Fibroblast of lung (primary cell): ENCODE data around the gene SCG3. TPM values are rescaled to one million over a fixed set of nuclear protein-coding genes. Genes with fewer than 3 reads are reported as not detected.

Experiments
- DNase-seq, 2 donors: peaks; one replicate each; pipeline versions ENCODE4 v3.0.0 to v3.0.0-alpha.2; 2010; ENCODE audit warnings: low read depth in 2 of 2
- H2AFZ ChIP-seq: 2 replicates; pipeline ENCODE4 v1.5.1; 2012; ENCODE audit warnings: low read length, control low read depth, inconsistent platforms
- H3K27ac ChIP-seq: 2 replicates; pipeline ENCODE4 v1.5.1; 2011; ENCODE audit warnings: low read length, control low read depth; ENCODE audit not compliant: insufficient read depth
- H3K27me3 ChIP-seq: 2 replicates; pipeline ENCODE4 v1.5.1; 2011; ENCODE audit warnings: mild to moderate bottlenecking, low read length; ENCODE audit not compliant: control insufficient read depth, insufficient read depth
- H3K36me3 ChIP-seq: 2 replicates; pipeline ENCODE4 v1.5.1; 2011; ENCODE audit warnings: low read length; ENCODE audit not compliant: control insufficient read depth, insufficient read depth
- H3K4me1 ChIP-seq: 2 replicates; pipeline ENCODE4 v1.5.1; 2011; ENCODE audit warnings: low read length; ENCODE audit not compliant: control insufficient read depth, insufficient read depth; ENCODE audit errors: extremely low read depth
- H3K4me2 ChIP-seq: 2 replicates; pipeline ENCODE4 v1.5.1; 2011; ENCODE audit warnings: low read length, control low read depth; ENCODE audit not compliant: insufficient read depth; ENCODE audit errors: extremely low read depth
- H3K4me3 ChIP-seq, 4 experiments: fragments of 200-600 bp in 1 of 4; sonication (generic) in 1 of 4; replicated peaks in 1 of 4; 2 replicates each; pipeline ENCODE4 v1.5.1; 2011 to 2016; ENCODE audit warnings: low read length in 4 of 4, low read depth in 3 of 4, mild to moderate bottlenecking in 3 of 4, control low read depth in 2 of 4, inconsistent platforms in 1 of 4, mixed read lengths in 1 of 4; ENCODE audit not compliant: insufficient read depth in 1 of 4; ENCODE audit errors: control extremely low read depth in 1 of 4
- H3K79me2 ChIP-seq: 2 replicates; pipeline ENCODE4 v1.5.1; 2012; ENCODE audit warnings: mild to moderate bottlenecking, low read length, inconsistent platforms; ENCODE audit not compliant: control insufficient read depth, insufficient read depth
- H3K9ac ChIP-seq: 2 replicates; pipeline ENCODE4 v1.5.1; 2011; ENCODE audit warnings: mild to moderate bottlenecking, low read length, control low read depth; ENCODE audit not compliant: insufficient read depth
- H3K9me3 ChIP-seq: 2 replicates; pipeline ENCODE4 v1.5.1; 2012; ENCODE audit warnings: low read depth, low read length; ENCODE audit not compliant: control insufficient read depth, insufficient read depth
- H4K20me1 ChIP-seq: 2 replicates; pipeline ENCODE4 v1.5.1; 2011; ENCODE audit warnings: low read length; ENCODE audit not compliant: control insufficient read depth, insufficient read depth; ENCODE audit errors: extremely low read depth
- EZH2 ChIP-seq: IDR thresholded peaks from 2 replicates; pipeline ENCODE4 v1.5.1; 2012; ENCODE audit warnings: low read length, control low read depth, mild to moderate bottlenecking; ENCODE audit errors: missing control alignments
- polyA plus RNA-seq, 2 donors: library from polyadenylated mRNA; depleted of rRNA in 1 of 2; stranded (reverse) in 1 of 2; unstranded in 1 of 2; fragments of >200 nt; gene quantifications; 2 replicates each; pipeline ENCODE4 v1.2.1, GENCODE V29; 2011 to 2012; ENCODE audit warnings: missing spikeins in 1 of 2
- total RNA-seq: library from RNA; depleted of rRNA; stranded (reverse); fragments of >200 nt; gene quantifications from 2 replicates; pipeline ENCODE4 v1.2.1, GENCODE V29; 2014
- TF ChIP-seq, protein P1 (sequence below), 2 donors: IDR thresholded peaks in 1 of 2; conservative IDR thresholded peaks in 1 of 2; 1 replicate in 1 of 2; 2 replicates in 1 of 2; pipeline ENCODE4 v1.5.1; 2011 to 2012; ENCODE audit warnings: low read length in 2 of 2, control low read depth in 1 of 2, inconsistent platforms in 1 of 2, low read depth in 1 of 2, mild to moderate bottlenecking in 1 of 2

The SCG3 gene
- total and polyA plus RNA-seq, 2 donors (not counting 1 experiment from before 2014, with no cell fraction given), result not detected

DNA sequence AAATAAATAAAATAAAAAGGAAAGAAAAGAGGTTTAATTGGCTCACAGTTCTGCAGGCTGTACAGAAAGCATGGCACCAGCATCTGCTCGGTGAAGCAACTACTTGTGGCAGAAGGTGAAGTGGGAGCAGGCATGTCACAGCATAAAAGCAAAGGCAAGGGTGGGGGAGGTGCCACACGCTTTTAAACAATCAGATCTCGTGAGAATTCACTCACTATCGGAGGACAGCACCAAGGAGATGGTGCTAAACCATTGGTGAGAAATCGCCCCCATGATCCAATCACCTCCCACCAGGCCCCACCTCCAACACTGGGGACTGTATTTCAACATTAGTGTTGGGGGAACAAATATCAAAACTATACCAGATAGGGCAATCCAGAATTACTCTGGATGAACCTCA, 15.3 kb downstream of the SCG3 start:
- H3K4me2 ChIP-seq, result no peak overlapping the region
- H2AFZ ChIP-seq, result no peak overlapping the region
- H3K36me3 ChIP-seq, result no peaks in the 10 kb centered on the region
- no peak overlapping the region for H3K9ac ChIP-seq
- no peaks in the 10 kb centered on the region for H3K4me1 ChIP-seq
- DNase-seq, result no peak
- H4K20me1 ChIP-seq, result no peaks in the 10 kb centered on the region
- no peaks in the 10 kb centered on the region for H3K79me2 ChIP-seq
- TF ChIP-seq EZH2, result no peak
- TF ChIP-seq, protein P1, sequence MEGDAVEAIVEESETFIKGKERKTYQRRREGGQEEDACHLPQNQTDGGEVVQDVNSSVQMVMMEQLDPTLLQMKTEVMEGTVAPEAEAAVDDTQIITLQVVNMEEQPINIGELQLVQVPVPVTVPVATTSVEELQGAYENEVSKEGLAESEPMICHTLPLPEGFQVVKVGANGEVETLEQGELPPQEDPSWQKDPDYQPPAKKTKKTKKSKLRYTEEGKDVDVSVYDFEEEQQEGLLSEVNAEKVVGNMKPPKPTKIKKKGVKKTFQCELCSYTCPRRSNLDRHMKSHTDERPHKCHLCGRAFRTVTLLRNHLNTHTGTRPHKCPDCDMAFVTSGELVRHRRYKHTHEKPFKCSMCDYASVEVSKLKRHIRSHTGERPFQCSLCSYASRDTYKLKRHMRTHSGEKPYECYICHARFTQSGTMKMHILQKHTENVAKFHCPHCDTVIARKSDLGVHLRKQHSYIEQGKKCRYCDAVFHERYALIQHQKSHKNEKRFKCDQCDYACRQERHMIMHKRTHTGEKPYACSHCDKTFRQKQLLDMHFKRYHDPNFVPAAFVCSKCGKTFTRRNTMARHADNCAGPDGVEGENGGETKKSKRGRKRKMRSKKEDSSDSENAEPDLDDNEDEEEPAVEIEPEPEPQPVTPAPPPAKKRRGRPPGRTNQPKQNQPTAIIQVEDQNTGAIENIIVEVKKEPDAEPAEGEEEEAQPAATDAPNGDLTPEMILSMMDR (conservative IDR thresholded peaks at IDR 0.05 in 1 of 2, IDR thresholded peaks at IDR 0.05 in 1 of 2; ENCODE audit: low read depth in 1 of 2, low read length in 2 of 2), result no peak
- no peaks in the 10 kb centered on the region for H3K9me3 ChIP-seq
- H3K27ac ChIP-seq, result no peak overlapping the region
- H3K27me3 ChIP-seq, result no peaks in the 10 kb centered on the region
- H3K4me3 ChIP-seq, result no peak overlapping the region

DNA sequence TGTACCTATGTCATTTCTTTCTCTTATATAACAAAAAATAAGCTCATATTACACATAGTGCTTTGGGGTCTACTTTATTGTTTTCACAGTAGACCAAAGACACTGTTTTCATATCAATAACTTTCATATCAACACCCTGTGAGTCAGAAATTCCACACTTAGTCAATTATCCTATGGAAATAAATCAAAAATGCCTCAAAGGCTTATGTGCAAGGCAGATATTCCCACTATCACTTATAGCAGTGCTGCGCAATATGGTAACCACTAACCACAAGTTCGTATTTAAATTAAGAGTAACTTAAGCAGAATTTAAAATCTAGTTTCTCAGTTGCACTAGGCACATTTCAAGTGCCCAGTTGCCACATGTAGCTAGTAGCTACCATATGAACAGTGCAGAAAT, 15.9 kb downstream of the SCG3 start:
- H3K4me2 ChIP-seq, result no peak overlapping the region
- H4K20me1 ChIP-seq, result no peaks in the 10 kb centered on the region
- no peak overlapping the region for H3K4me3 ChIP-seq
- no peak overlapping the region for H3K9ac ChIP-seq
- no peaks in the 10 kb centered on the region for H3K4me1 ChIP-seq
- no peak overlapping the region for H2AFZ ChIP-seq
- H3K9me3 ChIP-seq, result no peaks in the 10 kb centered on the region
- no peaks in the 10 kb centered on the region for H3K36me3 ChIP-seq
- no peak for TF ChIP-seq EZH2
- TF ChIP-seq, protein P1 (conservative IDR thresholded peaks at IDR 0.05 in 1 of 2, IDR thresholded peaks at IDR 0.05 in 1 of 2; ENCODE audit: low read depth in 1 of 2, low read length in 2 of 2), result no peak
- H3K79me2 ChIP-seq, result no peaks in the 10 kb centered on the region
- no peak overlapping the region for H3K27ac ChIP-seq
- H3K27me3 ChIP-seq, result no peaks in the 10 kb centered on the region
- DNase-seq, result no peak

GRCh38 chr15:51699373-51699772, 18.1 kb downstream of the SCG3 start:
- TF ChIP-seq EZH2, result no peak
- TF ChIP-seq, protein P1 (conservative IDR thresholded peaks at IDR 0.05 in 1 of 2, IDR thresholded peaks at IDR 0.05 in 1 of 2; ENCODE audit: low read depth in 1 of 2, low read length in 2 of 2), result no peak
- no peak overlapping the region for H3K9ac ChIP-seq
- no peaks in the 10 kb centered on the region for H3K4me1 ChIP-seq
- H3K36me3 ChIP-seq, result no peaks in the 10 kb centered on the region
- H3K27me3 ChIP-seq, result no peaks in the 10 kb centered on the region
- DNase-seq, result no peak
- H3K79me2 ChIP-seq, result no peaks in the 10 kb centered on the region
- no peak overlapping the region for H3K27ac ChIP-seq
- no peaks in the 10 kb centered on the region for H3K9me3 ChIP-seq
- no peak overlapping the region for H2AFZ ChIP-seq
- no peak overlapping the region for H3K4me2 ChIP-seq
- no peak overlapping the region for H3K4me3 ChIP-seq
- no peaks in the 10 kb centered on the region for H4K20me1 ChIP-seq
